Measurements from ENCODE around the gene TBPL1. TPM values are rescaled to one million over a fixed set of nuclear protein-coding genes. Genes with fewer than 3 reads are reported as not detected.

The TBPL1 gene
- total and polyA plus RNA-seq, 10 of the 15 experiments (the other 5 are each of a cell fraction or from before 2014, with no cell fraction given) = 34.6 to 71.2 (median 43.0) TPM

- no peak overlapping the region for H3K4me3 ChIP-seq
- WGBS (ENCODE audit: insufficient coverage, insufficient replicate concordance, low lambda C conversion rate, missing lambda C conversion rate) = 83% methylated on average over 4 of the region's 4 CpGs
- ChIA-PET RAD21 (ENCODE audit: unreplicated experiment) (interaction anchor here (1.3 kb wide), 1 partner anchor 13 kb away, joined by 4 read pairs; no protein-coding TSS in a partner anchor), SMC1A (ENCODE audit: uncharacterized antibody, unreplicated experiment) (interaction anchor here (0.5 to 1.6 kb wide), 2 partner anchors 36 to 288 kb away, joined by 3 to 4 read pairs; no protein-coding TSS in a partner anchor), POLR2A (no interaction called here), CTCF (interaction anchor here (2.4 to 4.6 kb wide), 3 partner anchors 11 to 36 kb away, joined by 13 to 28 read pairs (median 21); no protein-coding TSS in a partner anchor)
- H3K4me1 ChIP-seq (ENCODE audit: control insufficient read depth, insufficient read depth, low read length) = peaks cover 11% of the 10 kb centered on the region
- H3K36me3 ChIP-seq (ENCODE audit: control insufficient read depth in 2 of 2, insufficient read depth in 2 of 2, low read length in 1 of 2) = no peaks in the 10 kb centered on the region
- H3K9me3 ChIP-seq (replicated peaks; ENCODE audit: control insufficient read depth, insufficient read depth, low read length) = no peaks in the 10 kb centered on the region
- FAIRE-seq (no peak), DNase-seq (ENCODE audit: low read depth, low spot score) (no peak), ATAC-seq (no peak; the same call in 1 of the 3 replicates)
- no peaks in the 10 kb centered on the region for H3K27me3 ChIP-seq (replicated peaks in 1 of 2; ENCODE audit: control insufficient read depth in 2 of 2, insufficient read depth in 2 of 2, low read length in 1 of 2)
- no peak overlapping the region for H2AFZ ChIP-seq (ENCODE audit: control insufficient read depth, low read depth, low read length)
- no peak overlapping the region for H3K9ac ChIP-seq (ENCODE audit: control insufficient read depth, insufficient read depth, low read length)
- intact Hi-C loops (cut with micrococcal nuclease; ENCODE audit: unreplicated experiment) (loop anchor here (10.0 kb wide), 3 partner anchors 415 to 1445 kb away; partner anchors contain the start of gene STX7), in situ Hi-C loops (cut with MboI) (loop anchor here (25.0 kb wide), 1 partner anchor 1477 kb away; no protein-coding TSS in a partner anchor)
- TF ChIP-seq RELB (IDR thresholded peaks at IDR 0.05; ENCODE audit: low read depth) (no peak), CBX5 (IDR thresholded peaks at IDR 0.05; ENCODE audit: low read depth) (no peak), EED (IDR thresholded peaks at IDR 0.05; ENCODE audit: low read depth) (no peak), RELA (IDR thresholded peaks at IDR 0.05; ENCODE audit: borderline replicate concordance, partially characterized antibody) (no peak), ZBTB11 (CRISPR knock-in tag; IDR thresholded peaks at IDR 0.05) (no peak)
- H4K20me1 ChIP-seq (ENCODE audit: control insufficient read depth, insufficient read depth) = no peaks in the 10 kb centered on the region
- no peak overlapping the region for H3K4me2 ChIP-seq (ENCODE audit: control insufficient read depth, insufficient read depth)
- H3K79me2 ChIP-seq (ENCODE audit: control insufficient read depth, insufficient read depth, low read length) = peaks cover 85% of the 10 kb centered on the region
- H3K27ac ChIP-seq (ENCODE audit: control insufficient read depth, insufficient read depth) = no peak overlapping the region
- BruUV-seq (replicated peaks) = no TSS peak
Observed at GRCh38 chr6:133959667-133960368, 6.8 kb downstream of the TBPL1 start.
